Stimulated activated CD8-positive, alpha-beta memory T cell treated with anti-CD3 and anti-CD28 coated beads, Interleukin-7, amount 100 ng/mL, for 24 hours (primary cell): Measurements from ENCODE around the gene CTNND2.

ENCODE experiments used
- DNase-seq: peaks from one replicate; pipeline ENCODE4 v3.0.0-alpha.2; 2020; ENCODE audit warnings: low read depth

CTNND2 gene

GRCh38 chr5:11171236-11171635 is 733.0 kb downstream of the CTNND2 start:
- DNase-seq: no peak

GRCh38 chr5:11166923-11167322 is 737.3 kb downstream of the CTNND2 start:
- DNase-seq: no peak

DNA sequence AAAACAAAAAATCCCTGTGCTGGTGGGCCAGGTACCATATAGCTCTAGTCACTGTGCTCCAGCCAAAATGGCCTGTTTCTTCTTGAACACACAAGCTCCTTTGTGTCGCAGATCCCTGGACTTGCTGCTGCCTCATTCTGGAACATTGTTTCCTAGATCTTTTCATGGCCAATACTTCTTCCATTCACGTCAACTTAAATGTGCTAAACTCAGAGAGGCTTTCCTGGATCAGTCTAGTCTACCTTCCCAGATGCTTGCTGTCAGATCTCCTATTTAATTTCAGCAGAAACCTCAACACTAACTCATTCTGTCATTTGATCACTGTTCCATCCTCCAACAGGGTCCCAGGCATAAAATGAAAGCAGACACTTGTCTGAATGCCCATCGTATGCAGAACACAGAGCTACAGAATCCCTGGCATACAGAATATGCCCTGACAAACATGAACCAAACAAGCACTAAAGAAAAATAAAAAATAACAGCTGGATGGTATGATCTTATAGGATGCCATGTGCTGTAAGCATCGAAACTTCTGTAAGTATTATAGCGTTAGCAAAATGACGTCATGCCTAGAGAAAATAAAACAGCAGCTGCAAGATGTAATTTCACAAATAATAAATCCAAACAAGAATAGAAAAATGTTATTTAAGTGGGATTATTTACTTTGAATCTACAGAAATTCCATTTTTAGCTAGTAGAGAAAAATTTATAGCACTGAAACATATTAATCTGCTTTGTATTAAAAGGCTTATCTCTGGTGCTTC is 739.5 kb downstream of the CTNND2 start:
- no peak for DNase-seq

- DNase-seq: no peak
Observed at GRCh38 chr5:11157132-11157531, 747.1 kb downstream of the CTNND2 start.

- no peak for DNase-seq
Observed at GRCh38 chr5:11153670-11154382, 750.4 kb downstream of the CTNND2 start.

DNA sequence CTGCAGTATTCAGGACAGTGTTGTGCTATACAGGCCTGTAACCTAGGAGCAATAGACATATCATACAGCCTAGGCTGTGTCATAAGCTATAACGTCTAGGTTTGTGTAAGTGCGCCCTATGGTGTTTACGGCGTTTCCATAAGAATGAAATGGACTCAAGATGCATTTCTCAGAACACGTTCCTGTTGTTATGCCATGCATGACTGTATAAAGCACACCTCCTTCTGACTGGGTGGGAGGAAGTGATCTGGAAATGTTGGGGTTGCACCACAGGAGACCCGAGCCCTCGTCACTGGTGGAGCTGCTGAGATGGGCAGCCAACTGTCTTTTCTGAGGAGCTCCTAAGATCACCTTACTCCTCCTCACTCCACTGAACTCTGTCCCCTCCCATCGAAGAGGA is 751.9 kb downstream of the CTNND2 start:
- no peak for DNase-seq

GRCh38 chr5:11150976-11151375 is 753.3 kb downstream of the CTNND2 start:
- DNase-seq: no peak

- no peak for DNase-seq
Observed at GRCh38 chr5:11148810-11149539, 755.3 kb downstream of the CTNND2 start.

GRCh38 chr5:11146171-11146570 is 758.1 kb downstream of the CTNND2 start:
- no peak for DNase-seq

DNA sequence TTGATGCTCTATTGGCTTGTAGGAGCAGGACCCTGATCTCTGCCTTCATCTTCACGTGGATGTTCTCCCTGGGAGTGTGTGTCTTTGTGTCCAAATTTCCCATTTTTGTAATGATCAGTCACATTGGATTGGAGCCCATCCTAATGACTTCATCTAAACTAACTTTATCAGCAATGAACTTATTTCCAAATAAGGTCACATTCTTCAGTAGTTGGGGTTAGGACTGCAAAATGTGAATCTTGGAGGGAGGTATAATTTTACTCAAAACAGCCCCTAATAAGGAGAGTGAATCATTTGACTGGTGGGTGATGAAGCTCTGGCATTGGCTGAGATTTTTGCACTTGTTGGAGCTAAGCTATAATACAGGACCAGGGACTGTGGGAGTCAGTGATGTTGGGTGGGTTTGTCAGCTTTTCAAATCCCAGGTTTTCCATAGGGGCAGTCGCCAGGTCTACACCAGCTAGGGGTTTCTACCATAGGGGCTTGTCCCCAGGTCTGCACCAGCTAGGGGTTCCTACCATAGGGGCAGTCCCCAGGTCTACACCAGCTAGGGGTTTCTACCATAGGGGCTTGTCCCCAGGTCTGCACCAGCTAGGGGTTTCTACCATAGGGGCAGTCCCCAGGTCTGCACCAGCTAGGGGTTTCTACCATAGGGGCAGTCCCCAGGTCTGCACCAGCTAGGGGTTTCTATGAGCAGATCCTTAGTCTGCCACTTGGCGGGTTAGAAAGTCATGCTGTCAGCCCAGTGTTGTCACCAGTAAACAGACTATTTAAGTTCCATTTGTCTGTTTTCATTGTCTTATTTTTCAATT is 760.6 kb downstream of the CTNND2 start:
- peak; percentile 4 for DNase-seq

DNA sequence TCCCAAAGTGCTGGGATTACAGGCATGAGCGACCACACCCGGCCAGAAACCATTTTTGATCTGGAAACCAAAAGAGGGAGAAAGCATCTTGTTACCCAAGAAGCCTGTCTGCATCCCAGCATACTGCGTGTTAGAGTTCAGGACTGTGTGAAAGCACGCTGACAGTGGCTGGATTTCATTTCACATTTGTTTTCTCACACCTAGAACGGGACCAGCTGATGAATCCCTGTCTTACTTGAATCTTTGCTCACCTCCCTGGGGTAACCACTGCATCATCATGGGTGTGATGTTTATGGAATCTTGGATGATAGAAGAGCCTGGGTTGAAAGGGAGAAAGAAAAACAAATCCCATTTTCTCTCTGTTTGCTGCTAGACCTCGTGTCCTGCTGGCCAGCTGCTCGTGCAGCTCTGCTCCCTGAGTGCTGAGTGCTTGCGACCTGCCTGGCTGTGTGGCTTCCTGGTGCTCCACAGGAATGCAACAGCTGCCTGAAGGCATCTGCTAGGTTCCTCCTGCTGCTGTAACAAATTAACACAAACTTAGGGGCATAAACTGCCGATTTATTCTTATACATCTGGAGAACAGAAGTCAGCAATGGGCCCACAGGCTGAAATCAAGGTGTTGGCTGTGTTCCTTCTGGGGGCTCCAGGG is 764.9 kb downstream of the CTNND2 start:
- no peak for DNase-seq

- DNase-seq: no peak
Observed at GRCh38 chr5:11130131-11130530, 774.1 kb downstream of the CTNND2 start.

DNA sequence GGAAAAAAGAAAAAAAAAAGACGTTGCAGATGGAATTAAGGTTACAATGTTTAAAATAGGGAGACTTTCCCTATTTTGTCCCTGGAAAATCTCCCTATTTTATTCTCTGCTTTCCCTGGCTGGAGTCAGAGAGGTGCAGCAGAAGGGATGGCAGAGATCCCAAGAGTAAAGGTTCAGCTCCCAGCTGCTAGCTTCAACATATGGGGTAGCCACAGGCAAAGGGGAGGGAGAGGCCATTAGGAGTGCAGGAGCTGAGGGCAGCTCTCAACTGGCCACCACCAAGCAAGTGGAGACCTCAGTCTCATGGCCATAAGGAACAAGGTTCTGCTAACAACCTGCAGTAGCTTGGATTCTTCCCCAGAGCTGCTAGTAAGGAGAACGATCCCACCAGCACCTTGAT is 776.2 kb downstream of the CTNND2 start:
- no peak for DNase-seq

- DNase-seq: no peak
Observed at GRCh38 chr5:11126844-11127243, 777.4 kb downstream of the CTNND2 start.

GRCh38 chr5:11121885-11122284 is 782.4 kb downstream of the CTNND2 start:
- no peak for DNase-seq

- no peak for DNase-seq
Observed at GRCh38 chr5:11110128-11110527, 794.1 kb downstream of the CTNND2 start.

DNA sequence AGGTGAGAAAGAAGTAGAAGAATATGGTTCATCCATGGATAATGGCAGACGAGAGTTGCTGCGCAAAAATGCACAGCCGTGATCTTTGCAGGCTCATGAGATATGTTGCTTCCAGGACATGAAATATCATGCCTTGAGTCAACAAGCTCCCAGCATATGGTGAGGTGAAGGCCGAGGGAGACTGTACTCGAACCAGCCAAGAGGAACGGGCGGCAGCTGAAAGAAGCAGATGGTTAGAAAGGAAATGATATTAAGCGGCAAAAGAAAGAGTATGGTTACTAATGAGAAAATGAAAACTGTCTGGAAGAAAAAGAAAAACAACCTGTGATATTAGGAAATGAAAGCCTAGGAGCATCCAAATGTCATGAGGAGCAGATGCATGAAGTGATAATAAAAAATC is 798.5 kb downstream of the CTNND2 start:
- DNase-seq: no peak

- DNase-seq: no peak
Observed at GRCh38 chr5:11104651-11105112, 799.6 kb downstream of the CTNND2 start.

- no peak for DNase-seq
Observed at GRCh38 chr5:11104210-11104609, 800.0 kb downstream of the CTNND2 start.

GRCh38 chr5:11084111-11084510 is 820.1 kb downstream of the CTNND2 start:
- no peak for DNase-seq

- no peak for DNase-seq
Observed at GRCh38 chr5:11082404-11082945, 821.8 kb downstream of the CTNND2 start.
